ENCODE results near the gene TUBGCP2.

Gene TUBGCP2

GRCh38 chr10:133342942-133343341, 34.3 kb upstream of the TUBGCP2 start:
- DNase-seq, result no peak

GRCh38 chr10:133341983-133342382, 33.3 kb upstream of the TUBGCP2 start:
- no peak for DNase-seq

GRCh38 chr10:133339708-133340380, 31.2 kb upstream of the TUBGCP2 start:
- no peak for DNase-seq

GRCh38 chr10:133338080-133339071, 29.7 kb upstream of the TUBGCP2 start:
- no peak for DNase-seq

- no peak for DNase-seq
Measured at GRCh38 chr10:133337370-133337725, 28.7 kb upstream of the TUBGCP2 start.

GRCh38 chr10:133336577-133337369, 28.1 kb upstream of the TUBGCP2 start, which contains the start of gene CALY:
TSS of gene CALY (minus strand) at chr10:133336896. CDS start at chr10:133328989, 7,907 bp downstream.
- peak; percentile 37 for DNase-seq

GRCh38 chr10:133336118-133336576, 27.5 kb upstream of the TUBGCP2 start:
- no peak for DNase-seq

- DNase-seq, result peak; percentile 78
Measured at GRCh38 chr10:133335246-133336117, 26.8 kb upstream of the TUBGCP2 start.

GRCh38 chr10:133334503-133335245, 26.0 kb upstream of the TUBGCP2 start:
- DNase-seq, result no peak

- DNase-seq, result no peak
Measured at GRCh38 chr10:133332936-133333699, 24.4 kb upstream of the TUBGCP2 start.

GRCh38 chr10:133329491-133330202, 21.0 kb upstream of the TUBGCP2 start:
- DNase-seq, result peak; percentile 93

GRCh38 chr10:133328358-133329343, 20.0 kb upstream of the TUBGCP2 start:
- no peak for DNase-seq

- no peak for DNase-seq
Measured at GRCh38 chr10:133327651-133328357, 19.1 kb upstream of the TUBGCP2 start.

- no peak for DNase-seq
Measured at GRCh38 chr10:133326745-133327650, 18.3 kb upstream of the TUBGCP2 start.

- no peak for DNase-seq
Measured at GRCh38 chr10:133326223-133326551, 17.5 kb upstream of the TUBGCP2 start.

- DNase-seq, result no peak
Measured at GRCh38 chr10:133325440-133326222, 17.0 kb upstream of the TUBGCP2 start.

Data from hematopoietic multipotent progenitor cell treated with erythropoietin and hydrocortisone succinate and interleukin-3 and kit ligand, for 6 days (in vitro differentiated cells).